GM23248 (cell line): ENCODE measurements around the gene CSTPP1. TPM values are rescaled to one million over a fixed set of nuclear protein-coding genes. Genes with fewer than 3 reads are reported as not detected.

Source experiments
- DNase-seq: peaks from one replicate; pipeline ENCODE4 v3.0.0-alpha.2; 2015
- H2AFZ ChIP-seq: fragments of 200-600 bp; sonication (generic); 2 replicates; pipeline ENCODE4 v1.6.1; 2016; ENCODE audit warnings: antibody characterized with exemption
- H3F3A ChIP-seq: fragments of 200-600 bp; sonication (generic); 2 replicates; pipeline ENCODE4 v1.6.1; 2016; ENCODE audit warnings: mild to moderate bottlenecking, antibody characterized with exemption, mixed run types; ENCODE audit not compliant: insufficient read depth
- H3K27ac ChIP-seq: fragments of 200-600 bp; sonication (generic); 2 replicates; pipeline ENCODE4 v1.5.1; 2016; ENCODE audit warnings: mild to moderate bottlenecking
- H3K27me3 ChIP-seq: fragments of 200-600 bp; sonication (generic); replicated peaks from 2 replicates; pipeline ENCODE4 v1.6.1; 2016; ENCODE audit warnings: mild to moderate bottlenecking; ENCODE audit not compliant: insufficient read depth
- H3K36me3 ChIP-seq: fragments of 200-600 bp; sonication (generic); 2 replicates; pipeline ENCODE4 v1.6.1; 2016; ENCODE audit warnings: low read depth, mild to moderate bottlenecking
- H3K4me1 ChIP-seq: fragments of 200-600 bp; sonication (generic); 2 replicates; pipeline ENCODE4 v1.6.1; 2016; ENCODE audit warnings: mild to moderate bottlenecking; ENCODE audit not compliant: insufficient read depth
- H3K4me2 ChIP-seq: fragments of 200-600 bp; sonication (generic); one replicate; pipeline ENCODE4 v1.6.1; 2016; ENCODE audit warnings: mild to moderate bottlenecking; ENCODE audit not compliant: unreplicated experiment
- H3K4me3 ChIP-seq: fragments of 200-600 bp; sonication (generic); 2 replicates; pipeline ENCODE4 v1.5.1; 2016; ENCODE audit warnings: mild to moderate bottlenecking
- H3K79me2 ChIP-seq: fragments of 200-600 bp; sonication (generic); 2 replicates; pipeline ENCODE4 v1.6.1; 2016; ENCODE audit warnings: mild to moderate bottlenecking; ENCODE audit not compliant: insufficient read depth
- H3K9ac ChIP-seq: fragments of 200-600 bp; sonication (generic); 2 replicates; pipeline ENCODE4 v1.6.1; 2016; ENCODE audit warnings: mild to moderate bottlenecking
- H3K9me2 ChIP-seq: fragments of 200-600 bp; sonication (generic); 2 replicates; pipeline ENCODE4 v1.6.1; 2016; ENCODE audit warnings: mixed run types, mild to moderate bottlenecking, moderate library complexity; ENCODE audit not compliant: insufficient read depth
- H3K9me3 ChIP-seq: fragments of 200-600 bp; sonication (generic); one replicate; pipeline ENCODE4 v1.6.1; 2017; ENCODE audit warnings: low read depth
- H4K20me1 ChIP-seq: fragments of 200-600 bp; sonication (generic); 2 replicates; pipeline ENCODE4 v1.6.0; 2016; ENCODE audit not compliant: insufficient read depth
- EZH2 ChIP-seq: fragments of 200-600 bp; sonication (generic); IDR thresholded peaks from 2 replicates; pipeline ENCODE4 v1.6.1; 2018; ENCODE audit warnings: antibody characterized with exemption, mild to moderate bottlenecking; ENCODE audit not compliant: insufficient read depth, poor library complexity, severe bottlenecking
- EZH2phosphoT487 ChIP-seq: fragments of 200-600 bp; sonication (generic); IDR thresholded peaks from 2 replicates; pipeline ENCODE4 v1.6.1; 2018; ENCODE audit warnings: antibody characterized with exemption, moderate library complexity, mild to moderate bottlenecking, low read depth; ENCODE audit not compliant: insufficient read depth
- whole genome bisulfite sequencing, 2 experiments: methylation state at CpG; one replicate each; pipeline ENCODE4 v1.1.6; 2015 to 2017; ENCODE audit warnings: low lambda C conversion rate in 2 of 2, low coverage in 1 of 2; ENCODE audit errors: missing lambda C conversion rate in 2 of 2; 5-methylcytosine and 5-hydroxymethylcytosine counted together
- in situ Hi-C: fragments of 300-500 bp; cut with MboI; formaldehyde crosslinking; loops from 2 replicates; pipeline ENCODE4 v1.15.0; 2020
- polyA plus RNA-seq: library from polyadenylated mRNA; unstranded; fragments of >200 nt; fragmentation: Nextera tagmentation; extraction: Ambion mirVana; gene quantifications from 2 replicates; pipeline ENCODE4 v1.2.1, GENCODE V29; 2016
- total RNA-seq: library from RNA; depleted of rRNA; stranded (reverse); fragments of >200 nt; shearing (Covaris generic); gene quantifications from 2 replicates; pipeline ENCODE4 v1.2.3, GENCODE V29; 2014

Gene CSTPP1
- total and polyA plus RNA-seq, 2 experiments from 2014 or later, result 21.7 to 39.9 TPM

- WGBS, 2 experiments, result 54 to 62% methylated on average over 4 of the region's 4 CpGs
- peaks cover 26% of the 10 kb centered on the region for H3F3A ChIP-seq
- no peaks in the 10 kb centered on the region for H3K27me3 ChIP-seq
- no peak overlapping the region for H3K4me2 ChIP-seq
- H3K9me2 ChIP-seq, result no peaks in the 10 kb centered on the region
- H2AFZ ChIP-seq, result no peak overlapping the region
- no peaks in the 10 kb centered on the region for H3K9me3 ChIP-seq
- no peak for TF ChIP-seq EZH2
- TF ChIP-seq EZH2phosphoT487, result no peak
- H3K36me3 ChIP-seq, result no peaks in the 10 kb centered on the region
- H3K4me1 ChIP-seq, result peaks cover 20% of the 10 kb centered on the region
- no peak overlapping the region for H3K4me3 ChIP-seq
- H3K9ac ChIP-seq, result no peak overlapping the region
- in situ Hi-C loops, result no loop called here
- no peaks in the 10 kb centered on the region; the same call in 1 of the 2 replicates for H3K79me2 ChIP-seq
- H4K20me1 ChIP-seq, result no peaks in the 10 kb centered on the region
- peak overlapping the region; percentile 58 for H3K27ac ChIP-seq
- peak; percentile 89 for DNase-seq
These were observed 12.0 kb downstream of the CSTPP1 start for GRCh38 chr11:46948378-46949131.

- Histone ChIP-seq H3K9ac (no peak overlapping the region), H3K4me2 (no peak overlapping the region), H3K4me1 (peaks cover 20% of the 10 kb centered on the region), H3K36me3 (no peaks in the 10 kb centered on the region), H3K79me2 (no peaks in the 10 kb centered on the region; the same call in 1 of the 2 replicates), H4K20me1 (no peaks in the 10 kb centered on the region), H2AFZ (no peak overlapping the region), H3K9me3 (no peaks in the 10 kb centered on the region), H3K9me2 (no peaks in the 10 kb centered on the region), H3K27ac (no peak overlapping the region), H3F3A (peaks cover 26% of the 10 kb centered on the region), H3K4me3 (no peak overlapping the region), H3K27me3 (no peaks in the 10 kb centered on the region)
- in situ Hi-C loops, result no loop called here
- TF ChIP-seq EZH2 (no peak), EZH2phosphoT487 (no peak)
- no peak for DNase-seq
- 95 to 100% methylated on average over 1 of the region's 1 CpG for WGBS, 2 experiments
These were observed 12.7 kb downstream of the CSTPP1 start for GRCh38 chr11:46949297-46949696.

- no peaks in the 10 kb centered on the region for H3K36me3 ChIP-seq
- no peak overlapping the region for H3K27ac ChIP-seq
- no peak overlapping the region for H3K4me2 ChIP-seq
- H3F3A ChIP-seq, result peaks cover 23% of the 10 kb centered on the region
- no peak overlapping the region for H3K4me3 ChIP-seq
- H3K79me2 ChIP-seq, result no peaks in the 10 kb centered on the region
- in situ Hi-C loops, result no loop called here
- WGBS, 2 experiments, result 100% methylated on average over 1 of the region's 1 CpG
- no peaks in the 10 kb centered on the region for H4K20me1 ChIP-seq
- no peaks in the 10 kb centered on the region for H3K9me3 ChIP-seq
- DNase-seq, result no peak
- no peaks in the 10 kb centered on the region for H3K27me3 ChIP-seq
- no peaks in the 10 kb centered on the region for H3K9me2 ChIP-seq
- H3K4me1 ChIP-seq, result peaks cover 20% of the 10 kb centered on the region
- H3K9ac ChIP-seq, result no peak overlapping the region
- no peak for TF ChIP-seq EZH2
- no peak for TF ChIP-seq EZH2phosphoT487
- no peak overlapping the region for H2AFZ ChIP-seq
These were observed 15.3 kb downstream of the CSTPP1 start for GRCh38 chr11:46951864-46952263.

GRCh38 chr11:46952553-46952952 is 16.0 kb downstream of the CSTPP1 start:
- Histone ChIP-seq H3K27me3 (no peaks in the 10 kb centered on the region), H3K4me2 (no peak overlapping the region), H3K4me1 (peaks cover 20% of the 10 kb centered on the region), H3K79me2 (no peaks in the 10 kb centered on the region), H3K4me3 (no peak overlapping the region), H4K20me1 (no peaks in the 10 kb centered on the region), H3K9me3 (no peaks in the 10 kb centered on the region), H3K27ac (no peak overlapping the region), H3F3A (peaks cover 16% of the 10 kb centered on the region), H3K9ac (no peak overlapping the region), H3K9me2 (no peaks in the 10 kb centered on the region), H2AFZ (no peak overlapping the region), H3K36me3 (no peaks in the 10 kb centered on the region; the same call in 1 of the 2 replicates)
- 67 to 69% methylated on average over 2 of the region's 2 CpGs for WGBS, 2 experiments
- no peak for DNase-seq
- TF ChIP-seq EZH2, result no peak
- TF ChIP-seq EZH2phosphoT487, result no peak
- in situ Hi-C loops, result no loop called here
